Activated CD4-positive, alpha-beta T cell treated with anti-CD3 and anti-CD28 coated beads, Interleukin-2, amount 50 U/mL, for 24 hours (primary cell): ENCODE measurements around the gene ETF1.

Experiments used
- DNase-seq, 2 donors: peaks; one replicate each; pipeline ENCODE4 v3.0.0-alpha.2; 2020; ENCODE audit warnings: low read depth in 1 of 2, low spot score in 1 of 2

Gene ETF1

GRCh38 chr5:138464388-138465260, 78.4 kb downstream of the ETF1 start:
- DNase-seq = peak; percentile 96 to 98

GRCh38 chr5:138464008-138464387, 79.0 kb downstream of the ETF1 start:
- DNase-seq = peak; percentile 86 to 92

- no peak for DNase-seq
Observed at GRCh38 chr5:138463419-138464007, 79.5 kb downstream of the ETF1 start.

GRCh38 chr5:138461343-138462125, 81.5 kb downstream of the ETF1 start:
- no peak for DNase-seq

GRCh38 chr5:138460032-138460693, 82.9 kb downstream of the ETF1 start:
- no peak for DNase-seq

- DNase-seq = peak; percentile 69 to 87
Observed at GRCh38 chr5:138459311-138459933, 83.6 kb downstream of the ETF1 start.

- DNase-seq = no peak
Observed at GRCh38 chr5:138458856-138459255, 84.2 kb downstream of the ETF1 start.

- DNase-seq = no peak
Observed at GRCh38 chr5:138458384-138458783, 84.7 kb downstream of the ETF1 start.

- no peak for DNase-seq
Observed at GRCh38 chr5:138457531-138458275, 85.3 kb downstream of the ETF1 start.
